ENCODE results near the gene MPZL1. TPM values are rescaled to one million over a fixed set of nuclear protein-coding genes. Genes with fewer than 3 reads are reported as not detected.

MPZL1 gene
- total RNA-seq, 1 experiment from 2014 or later = 273 TPM

DNA sequence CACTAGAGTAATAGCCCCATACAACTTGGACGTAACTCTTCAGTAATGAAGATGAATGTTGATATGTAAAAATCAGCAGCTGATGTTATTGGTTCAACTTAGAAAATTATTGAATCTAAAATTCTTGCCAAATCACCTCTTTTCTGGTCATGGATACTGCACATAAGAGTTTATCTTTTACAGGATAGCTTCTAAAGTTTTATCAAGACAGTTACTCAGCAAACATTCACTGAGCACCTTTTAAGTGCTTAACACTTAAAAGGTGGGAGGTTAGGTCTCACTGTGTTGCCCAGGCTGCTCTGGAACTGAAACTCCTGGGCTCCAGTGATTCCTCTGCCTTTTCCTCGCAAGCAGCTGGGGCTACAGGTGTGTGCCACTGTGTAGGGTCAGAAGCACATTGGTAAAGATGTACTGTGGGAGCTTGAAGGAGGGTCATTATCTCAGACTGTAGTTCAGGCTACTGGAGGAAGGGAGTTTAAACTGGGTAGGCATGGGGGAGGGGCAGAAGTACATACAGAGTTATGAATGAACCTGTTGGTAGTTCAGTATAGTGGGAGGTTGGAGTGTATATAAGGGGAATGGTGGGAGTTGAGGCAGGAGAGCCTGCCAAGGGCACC is 2.0 kb downstream of the MPZL1 start:
- Mint-ChIP-seq H3K27me3 (ENCODE audit: insufficient read depth, unreplicated experiment) (no peaks in the 10 kb centered on the region), H3K4me1 (ENCODE audit: low read depth, unreplicated experiment) (peaks cover 49% of the 10 kb centered on the region), H3K4me3 (ENCODE audit: unreplicated experiment) (peak overlapping the region; percentile 67), H3K36me3 (ENCODE audit: insufficient read depth, unreplicated experiment) (peaks cover 51% of the 10 kb centered on the region), H3K9me3 (ENCODE audit: unreplicated experiment) (no peaks in the 10 kb centered on the region), H3K27ac (ENCODE audit: unreplicated experiment) (peak overlapping the region; percentile 4)
- H3K36me3 ChIP-seq (ENCODE audit: control insufficient read depth, insufficient read depth, low read length) = no peaks in the 10 kb centered on the region; the same call in 1 of the 2 replicates
- H3K9me3 ChIP-seq = no peaks in the 10 kb centered on the region
- CTCF ChIA-PET = no interaction called here
- intact Hi-C loops (cut with micrococcal nuclease; ENCODE audit: unreplicated experiment) = loop anchor here (5.0 kb wide), 1 partner anchor 43 kb away; no protein-coding TSS in a partner anchor
- POLR2A ChIA-PET = no interaction called here
- peaks cover 51% of the 10 kb centered on the region for H3K4me1 ChIP-seq
- H3K4me3 ChIP-seq (ENCODE audit: low read depth, low read length) = peak overlapping the region; percentile 81
- BruUV-seq (replicated peaks) = no TSS peak
- DNase-seq = no peak
- TF ChIP-seq, protein P1, sequence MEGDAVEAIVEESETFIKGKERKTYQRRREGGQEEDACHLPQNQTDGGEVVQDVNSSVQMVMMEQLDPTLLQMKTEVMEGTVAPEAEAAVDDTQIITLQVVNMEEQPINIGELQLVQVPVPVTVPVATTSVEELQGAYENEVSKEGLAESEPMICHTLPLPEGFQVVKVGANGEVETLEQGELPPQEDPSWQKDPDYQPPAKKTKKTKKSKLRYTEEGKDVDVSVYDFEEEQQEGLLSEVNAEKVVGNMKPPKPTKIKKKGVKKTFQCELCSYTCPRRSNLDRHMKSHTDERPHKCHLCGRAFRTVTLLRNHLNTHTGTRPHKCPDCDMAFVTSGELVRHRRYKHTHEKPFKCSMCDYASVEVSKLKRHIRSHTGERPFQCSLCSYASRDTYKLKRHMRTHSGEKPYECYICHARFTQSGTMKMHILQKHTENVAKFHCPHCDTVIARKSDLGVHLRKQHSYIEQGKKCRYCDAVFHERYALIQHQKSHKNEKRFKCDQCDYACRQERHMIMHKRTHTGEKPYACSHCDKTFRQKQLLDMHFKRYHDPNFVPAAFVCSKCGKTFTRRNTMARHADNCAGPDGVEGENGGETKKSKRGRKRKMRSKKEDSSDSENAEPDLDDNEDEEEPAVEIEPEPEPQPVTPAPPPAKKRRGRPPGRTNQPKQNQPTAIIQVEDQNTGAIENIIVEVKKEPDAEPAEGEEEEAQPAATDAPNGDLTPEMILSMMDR (IDR thresholded peaks at IDR 0.05; ENCODE audit: insufficient read depth in 1 of 2, low read depth in 1 of 2, low read length in 1 of 2, severe bottlenecking in 1 of 2, unreplicated experiment in 1 of 2) = no peak
- no peaks in the 10 kb centered on the region for H3K27me3 ChIP-seq (replicated peaks; ENCODE audit: control insufficient read depth, insufficient read depth, low read length)

DNA sequence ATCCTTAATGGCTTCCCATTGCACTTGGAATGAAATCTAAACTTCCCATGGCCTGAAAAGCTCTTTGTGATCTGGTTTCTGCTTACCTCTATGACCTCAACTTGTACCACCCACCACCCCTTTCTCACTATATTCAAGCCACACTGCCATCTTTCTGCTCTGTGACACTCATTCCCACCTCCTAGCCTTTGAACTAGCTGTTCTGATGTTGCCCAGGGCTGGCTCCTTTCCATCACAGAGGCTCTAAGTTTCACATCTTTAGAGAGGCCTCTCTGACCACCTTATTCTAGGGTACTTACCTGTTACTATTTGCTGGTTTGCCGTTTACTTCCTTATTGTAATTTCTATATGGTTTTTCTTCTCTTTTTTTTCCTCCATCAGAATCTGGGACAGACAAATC is 4.2 kb downstream of the MPZL1 start:
- TF ChIP-seq, protein P1 (IDR thresholded peaks at IDR 0.05; ENCODE audit: insufficient read depth in 1 of 2, low read depth in 1 of 2, low read length in 1 of 2, severe bottlenecking in 1 of 2, unreplicated experiment in 1 of 2) = no peak
- H3K36me3 ChIP-seq (ENCODE audit: control insufficient read depth, insufficient read depth, low read length) = no peaks in the 10 kb centered on the region; the same call in 1 of the 2 replicates
- Mint-ChIP-seq H3K27ac (ENCODE audit: unreplicated experiment) (no peak overlapping the region), H3K27me3 (ENCODE audit: insufficient read depth, unreplicated experiment) (no peaks in the 10 kb centered on the region), H3K4me1 (ENCODE audit: low read depth, unreplicated experiment) (peaks cover 35% of the 10 kb centered on the region), H3K9me3 (ENCODE audit: unreplicated experiment) (no peaks in the 10 kb centered on the region), H3K4me3 (ENCODE audit: unreplicated experiment) (peak overlapping the region; percentile 28), H3K36me3 (ENCODE audit: insufficient read depth, unreplicated experiment) (peaks cover 71% of the 10 kb centered on the region)
- no peaks in the 10 kb centered on the region for H3K9me3 ChIP-seq
- BruUV-seq (replicated peaks) = no TSS peak
- no peak overlapping the region for H3K4me3 ChIP-seq (ENCODE audit: low read depth, low read length)
- intact Hi-C loops (cut with micrococcal nuclease; ENCODE audit: unreplicated experiment) = no loop called here
- POLR2A ChIA-PET = no interaction called here
- H3K27me3 ChIP-seq (replicated peaks; ENCODE audit: control insufficient read depth, insufficient read depth, low read length) = no peaks in the 10 kb centered on the region
- no peak for DNase-seq
- H3K4me1 ChIP-seq = peaks cover 34% of the 10 kb centered on the region
- CTCF ChIA-PET = no interaction called here

DNA sequence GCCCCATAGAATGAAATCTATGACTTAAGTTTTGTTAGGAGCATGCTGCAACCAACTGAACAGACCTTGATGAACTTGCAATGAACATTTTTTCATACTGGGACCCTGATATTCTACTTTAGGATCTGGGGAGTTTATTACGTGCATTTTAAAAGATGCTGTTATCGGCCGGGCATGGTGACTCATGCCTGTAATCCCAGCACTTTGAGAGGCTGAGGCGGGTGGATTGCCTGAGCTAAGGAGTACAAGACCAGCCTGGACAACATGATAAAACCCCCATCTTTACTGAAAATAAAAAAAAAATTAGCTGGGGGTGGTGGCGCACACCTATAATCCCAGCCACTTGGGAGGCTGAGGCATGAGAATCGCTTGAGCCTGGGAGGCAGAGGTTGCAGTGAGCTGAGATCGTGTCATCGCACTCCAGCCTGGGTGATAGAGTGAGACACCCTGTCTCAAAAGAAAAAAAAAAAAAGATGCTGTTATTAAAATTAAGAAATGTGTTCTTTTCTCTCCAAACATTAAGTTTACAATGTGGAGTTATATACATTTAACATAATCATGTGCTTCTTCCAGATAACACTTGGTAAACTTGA is 7.1 kb downstream of the MPZL1 start:
- no TSS peak for BruUV-seq (replicated peaks)
- Histone ChIP-seq H3K27me3 (replicated peaks; ENCODE audit: control insufficient read depth, insufficient read depth, low read length) (no peaks in the 10 kb centered on the region), H3K36me3 (ENCODE audit: control insufficient read depth, insufficient read depth, low read length) (no peaks in the 10 kb centered on the region; the same call in 1 of the 2 replicates), H3K4me1 (peaks cover 24% of the 10 kb centered on the region), H3K4me3 (ENCODE audit: low read depth, low read length) (no peak overlapping the region), H3K9me3 (no peaks in the 10 kb centered on the region)
- intact Hi-C loops (cut with micrococcal nuclease; ENCODE audit: unreplicated experiment) = no loop called here
- Mint-ChIP-seq H3K4me1 (ENCODE audit: low read depth, unreplicated experiment) (peaks cover 25% of the 10 kb centered on the region), H3K9me3 (ENCODE audit: unreplicated experiment) (no peaks in the 10 kb centered on the region), H3K4me3 (ENCODE audit: unreplicated experiment) (no peak overlapping the region), H3K36me3 (ENCODE audit: insufficient read depth, unreplicated experiment) (peaks cover 78% of the 10 kb centered on the region), H3K27ac (ENCODE audit: unreplicated experiment) (no peak overlapping the region), H3K27me3 (ENCODE audit: insufficient read depth, unreplicated experiment) (no peaks in the 10 kb centered on the region)
- POLR2A ChIA-PET = no interaction called here
- CTCF ChIA-PET = no interaction called here
- no peak for DNase-seq
- TF ChIP-seq, protein P1 (IDR thresholded peaks at IDR 0.05; ENCODE audit: insufficient read depth in 1 of 2, low read depth in 1 of 2, low read length in 1 of 2, severe bottlenecking in 1 of 2, unreplicated experiment in 1 of 2) = no peak
